NOMO-1 treated with dmso at 0.1 percent for 144 hours (cell line): Measurements from ENCODE around the gene CCR3.
A peak's percentile ranks its signal among the peaks of the same experiment; 100 is the strongest.

Experiments
- DNase-seq: peaks from one replicate; lab custom pipeline; 2025; ENCODE audit not compliant: unreplicated experiment; lab: John Stamatoyannopoulos, UW

Gene CCR3

DNA sequence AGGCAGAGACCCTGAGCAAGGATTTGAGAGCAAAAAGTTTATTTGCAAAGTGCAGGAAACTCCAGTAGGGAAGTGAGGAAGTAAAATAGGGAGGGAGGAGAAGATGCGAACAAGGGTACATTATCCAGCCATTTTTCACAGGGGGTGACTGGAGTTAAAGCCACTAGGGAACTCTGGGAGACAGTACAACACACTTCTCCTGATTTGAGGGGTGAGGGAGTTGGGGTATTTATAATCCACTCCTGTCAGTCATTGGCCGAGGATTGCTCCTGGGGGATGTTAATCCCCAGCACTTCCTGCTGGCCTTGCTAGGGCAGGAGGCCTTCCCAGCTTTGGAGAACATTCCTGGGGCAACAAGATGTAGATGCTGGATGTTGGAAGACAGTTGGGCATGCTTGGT is 28.2 kb downstream of the CCR3 start:
- no peak for DNase-seq

DNA sequence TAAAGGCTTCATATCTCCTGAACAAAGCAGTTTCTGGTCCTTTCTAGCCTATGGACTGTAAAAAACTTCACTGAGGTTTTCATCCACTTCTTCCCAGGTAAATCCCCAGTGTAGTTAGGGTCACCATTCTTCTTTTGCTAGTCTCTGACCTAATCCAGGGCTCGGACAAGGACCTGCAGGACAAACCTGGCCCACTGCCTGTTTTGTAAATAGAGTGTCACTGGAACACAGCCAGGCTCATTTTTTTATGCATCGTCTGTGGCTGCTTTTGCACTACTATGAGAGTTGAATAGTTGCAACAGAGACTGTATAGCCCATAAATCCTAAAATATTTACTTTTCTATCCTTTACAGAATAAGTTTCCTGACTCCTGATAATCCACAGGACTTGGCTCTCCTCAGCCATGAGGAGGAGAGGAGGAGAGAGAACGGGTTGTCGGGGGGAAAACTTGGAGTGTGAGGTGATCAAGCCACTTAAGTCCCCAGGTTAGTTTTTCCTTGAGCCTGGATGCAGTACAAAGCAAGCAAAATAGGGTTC is 29.0 kb downstream of the CCR3 start:
- no peak for DNase-seq

DNA sequence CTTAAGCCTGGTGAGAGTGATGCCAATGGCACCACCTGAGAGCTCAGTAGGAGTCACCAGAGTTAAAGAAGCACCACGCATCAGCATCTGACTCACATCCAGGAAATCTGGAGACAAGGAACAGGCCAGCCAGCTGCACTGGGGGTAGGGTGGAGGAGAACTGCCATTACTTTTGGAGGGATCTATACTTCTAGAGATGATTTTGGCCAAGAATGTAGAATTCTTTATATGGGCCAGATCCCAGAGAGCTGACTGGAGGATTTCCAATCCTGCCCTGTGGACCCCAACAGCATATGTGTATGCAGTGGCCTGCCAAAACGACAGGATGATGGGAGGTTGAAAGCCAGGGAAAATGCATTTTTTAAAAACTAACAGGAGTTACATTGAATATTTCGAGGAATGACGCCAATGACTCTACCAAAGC is 29.8 kb downstream of the CCR3 start:
- no peak for DNase-seq

DNA sequence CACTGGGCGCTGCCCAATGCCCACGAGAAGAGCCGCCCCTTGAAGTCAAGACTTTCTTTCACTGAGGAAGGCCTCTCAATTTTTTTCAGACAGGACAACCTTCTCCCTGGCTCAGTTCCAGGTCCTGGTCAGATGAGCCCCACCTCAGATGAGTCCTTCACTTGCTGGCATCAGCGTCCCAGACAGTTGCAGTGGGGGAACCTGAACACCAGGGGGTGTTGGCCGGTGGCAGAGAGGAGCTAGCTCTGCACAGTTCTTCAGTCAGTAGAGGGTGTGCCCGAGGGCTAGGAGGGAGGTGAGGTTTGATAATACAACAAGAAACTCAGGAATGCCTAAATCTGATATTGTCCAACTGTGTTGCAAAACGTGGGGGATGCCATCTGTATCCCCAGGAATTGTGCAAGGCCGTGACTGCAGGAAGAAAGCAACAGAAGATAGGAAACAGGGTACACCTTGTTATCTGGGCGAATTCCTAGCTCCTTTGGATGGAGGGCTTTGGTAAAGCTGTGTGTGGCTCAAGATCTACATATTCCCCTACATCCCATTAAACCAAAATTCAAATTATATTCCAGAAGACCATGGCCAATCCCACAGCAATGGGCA is 34.3 kb downstream of the CCR3 start:
- DNase-seq = peak; percentile 51

DNA sequence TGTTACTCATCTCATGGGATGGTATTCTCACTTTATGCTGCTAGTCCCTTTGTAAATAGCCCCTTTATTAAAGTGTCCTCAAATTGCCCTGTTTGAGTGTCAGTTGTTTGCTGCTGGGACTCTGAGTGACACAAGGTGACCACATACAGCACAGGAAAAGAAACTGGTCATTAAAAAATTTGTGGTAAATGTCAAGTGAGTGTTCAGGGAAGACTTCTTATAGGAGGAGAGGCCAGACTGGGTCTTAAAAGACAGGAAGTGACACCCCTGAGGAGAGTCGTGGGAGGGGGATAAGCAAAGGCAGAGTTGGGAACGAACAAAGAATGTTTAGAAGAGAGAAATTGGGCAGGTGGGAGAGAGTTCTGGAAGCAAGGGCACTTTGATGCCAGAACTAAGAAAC is 35.2 kb downstream of the CCR3 start:
- no peak for DNase-seq

DNA sequence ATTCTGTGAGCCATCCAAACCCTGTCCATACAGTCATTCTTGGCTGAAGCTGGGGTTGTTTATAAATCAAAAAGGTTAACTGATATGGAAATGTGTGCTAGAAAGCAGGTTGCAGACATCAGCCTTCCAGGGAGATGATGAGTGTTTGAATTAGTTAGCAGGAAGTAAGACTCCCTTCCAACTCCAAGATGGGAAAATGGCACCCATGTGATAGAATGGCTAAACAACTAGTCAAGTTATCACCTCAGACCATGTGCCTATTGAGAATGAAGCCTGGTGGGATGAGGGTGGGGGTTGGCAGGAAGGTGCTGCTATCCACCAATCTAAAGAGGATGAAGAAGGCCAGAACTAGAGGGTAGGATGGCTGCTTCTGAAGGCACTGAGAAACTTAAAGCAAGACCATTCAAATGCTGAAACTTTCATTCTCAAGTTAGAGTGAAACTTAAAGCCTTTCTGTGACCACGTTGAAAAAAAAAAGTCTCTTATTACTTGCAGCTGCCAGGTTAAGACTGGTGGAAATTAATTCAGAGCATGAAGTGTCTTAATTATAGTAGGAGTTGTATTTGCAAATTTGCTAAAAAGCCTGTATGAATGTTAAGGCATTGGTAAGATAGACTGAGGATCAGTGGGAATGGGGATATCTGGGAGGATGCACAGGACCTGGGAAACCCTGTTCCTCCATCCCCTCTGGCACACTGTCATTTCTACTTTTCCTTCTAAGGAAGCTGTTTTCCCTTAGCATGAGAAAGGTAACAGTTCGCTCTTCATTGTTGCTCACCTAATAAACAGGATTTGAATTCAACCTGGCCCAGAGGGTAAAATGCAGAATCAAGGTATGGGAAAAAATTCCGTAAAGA is 36.8 kb downstream of the CCR3 start:
- DNase-seq = no peak

DNA sequence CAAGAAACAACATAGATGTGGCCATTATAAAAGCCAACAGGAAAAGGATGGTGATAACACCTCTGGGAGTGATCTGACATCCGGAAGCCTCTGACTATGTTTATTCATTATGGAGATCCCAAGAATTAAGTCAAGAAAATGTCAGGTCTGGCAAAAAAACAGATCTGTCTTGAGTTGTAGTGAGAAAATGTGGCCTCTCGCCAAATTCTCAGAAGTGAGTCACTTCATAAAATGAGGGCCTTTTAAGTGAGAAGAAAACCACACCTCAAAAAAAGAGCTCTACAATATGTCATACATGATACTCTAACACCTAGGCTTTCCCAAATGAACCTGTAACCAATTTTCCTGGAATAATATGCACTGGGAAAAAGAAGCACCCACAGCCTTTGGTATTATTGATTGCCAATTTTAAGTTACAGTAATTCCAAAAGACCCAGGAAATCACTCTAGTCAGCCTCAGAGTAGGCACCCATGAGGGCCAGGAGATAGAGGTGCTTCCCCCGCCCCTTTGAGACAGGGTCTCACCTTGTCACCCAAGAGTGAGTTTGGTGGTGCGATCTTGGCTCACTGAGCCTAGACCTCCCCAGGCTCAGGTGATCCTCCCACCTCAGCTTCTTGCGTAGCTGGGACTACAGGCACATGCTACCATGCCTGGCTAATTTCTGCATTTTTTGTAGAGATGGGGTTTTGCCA is 38.0 kb downstream of the CCR3 start:
- no peak for DNase-seq

DNA sequence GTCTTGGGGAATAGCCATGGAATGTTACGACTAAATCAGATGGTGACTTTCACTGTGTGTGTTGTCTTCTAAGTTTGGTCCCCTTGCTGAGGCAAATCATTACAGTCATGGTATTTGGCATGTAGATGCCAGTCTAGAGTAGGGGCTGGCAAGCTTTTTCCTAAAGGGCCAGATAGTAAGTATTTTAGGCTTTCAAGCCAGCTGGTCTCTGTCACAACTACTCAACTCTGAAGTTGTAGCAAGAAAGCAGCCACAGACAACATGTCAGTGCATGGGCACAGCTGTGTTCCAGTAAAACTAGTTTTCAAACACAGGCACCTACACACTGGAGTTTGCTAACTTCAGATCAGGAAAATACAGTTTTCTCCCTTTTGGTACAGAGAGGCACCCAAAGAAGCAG is 39.3 kb downstream of the CCR3 start:
- no peak for DNase-seq

DNA sequence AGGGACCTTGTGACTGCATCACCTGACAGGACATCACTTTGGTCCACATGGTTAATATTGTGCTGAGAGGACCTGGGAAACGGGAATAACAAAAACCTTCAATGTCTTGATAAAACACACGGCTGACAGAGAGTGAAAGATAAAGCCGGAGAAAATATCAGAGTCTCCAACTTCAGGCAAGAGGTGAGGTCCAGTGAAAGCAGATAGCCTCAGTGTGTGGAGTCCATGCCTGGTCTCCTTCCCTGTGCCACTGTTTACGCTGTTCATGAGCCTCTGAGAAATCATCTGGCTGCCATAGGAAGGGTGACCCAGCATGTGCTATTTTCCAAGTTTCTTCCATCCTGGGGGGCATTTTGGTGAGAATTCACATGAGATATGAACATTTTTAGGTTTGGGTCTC is 39.8 kb downstream of the CCR3 start:
- DNase-seq = no peak

DNA sequence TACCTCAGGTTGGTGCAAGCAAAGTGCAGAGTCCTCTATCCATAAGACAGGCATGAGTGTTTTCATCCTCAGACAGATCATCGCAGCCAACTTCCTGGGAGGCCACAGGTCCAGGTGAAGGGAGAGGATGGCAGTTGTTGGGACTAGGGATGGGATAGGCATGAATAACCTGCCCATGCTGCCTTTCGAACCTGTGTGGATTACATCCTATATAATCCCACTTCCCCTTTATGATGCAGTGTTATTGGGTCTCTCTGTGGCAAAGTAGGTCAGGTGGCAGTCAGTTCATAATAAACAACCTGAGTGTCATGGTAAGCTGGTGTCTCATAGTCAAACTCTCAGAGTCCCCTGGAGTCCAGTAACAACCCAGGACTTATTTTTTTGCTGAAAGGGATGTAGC is 40.4 kb downstream of the CCR3 start:
- no peak for DNase-seq

DNA sequence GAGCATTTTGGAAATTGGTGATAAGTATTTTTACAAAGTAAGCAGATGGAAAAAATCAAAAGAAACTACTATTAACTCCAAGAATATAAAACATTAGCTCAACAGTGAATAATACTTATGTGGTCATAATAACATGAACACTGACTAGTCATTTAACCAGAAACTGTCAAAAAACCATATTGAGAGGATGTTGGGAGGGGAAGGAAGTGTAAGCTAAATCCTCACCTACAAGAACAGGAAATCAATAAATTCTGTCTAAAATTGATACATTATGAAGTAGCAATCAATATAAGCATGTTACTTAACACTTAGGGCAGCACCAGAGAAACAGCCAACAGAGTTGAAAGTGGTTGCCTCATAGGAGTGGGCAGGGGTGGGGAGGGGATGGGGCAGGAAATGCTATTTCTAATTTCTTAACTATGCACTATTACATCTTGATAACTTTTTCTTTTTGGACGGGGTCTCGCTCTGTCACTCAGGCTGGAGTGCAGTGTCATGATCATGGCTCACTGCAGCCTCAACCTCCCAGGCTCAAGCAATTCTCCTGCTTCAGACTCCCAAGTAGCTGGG is 41.7 kb downstream of the CCR3 start:
- no peak for DNase-seq

DNA sequence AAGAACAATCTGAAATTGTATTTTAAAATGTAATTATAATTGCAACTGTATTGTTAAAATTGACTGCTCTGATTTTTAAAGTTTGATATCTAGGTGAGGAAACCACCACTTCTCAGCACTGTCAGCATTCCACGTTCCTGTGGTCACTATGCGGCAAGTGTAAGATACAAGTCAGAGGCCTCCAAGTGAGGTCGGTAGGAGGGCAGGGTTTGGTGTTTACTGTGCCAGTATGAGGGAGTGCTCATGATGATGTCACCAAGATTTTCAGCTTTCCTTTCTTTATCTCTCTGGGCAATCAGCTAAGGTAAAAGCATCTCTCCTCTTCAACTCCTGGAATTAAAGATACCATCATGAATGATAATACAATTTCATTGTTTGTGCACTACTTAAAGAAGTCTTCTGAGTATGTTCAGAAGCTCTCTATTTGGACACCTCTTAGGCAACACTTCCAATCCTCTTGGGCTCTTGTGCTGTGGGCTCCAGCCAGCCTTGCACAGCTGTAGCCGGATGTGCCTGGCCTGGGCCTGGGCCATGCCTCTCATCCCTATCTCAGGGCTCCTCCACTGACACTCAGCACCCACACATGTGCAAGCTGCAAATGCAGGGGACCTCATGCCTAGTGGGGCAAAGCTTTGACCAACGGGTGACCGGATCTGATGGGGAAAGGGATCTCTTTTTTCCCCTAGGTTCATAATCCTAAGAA is 42.9 kb downstream of the CCR3 start:
- DNase-seq = no peak

DNA sequence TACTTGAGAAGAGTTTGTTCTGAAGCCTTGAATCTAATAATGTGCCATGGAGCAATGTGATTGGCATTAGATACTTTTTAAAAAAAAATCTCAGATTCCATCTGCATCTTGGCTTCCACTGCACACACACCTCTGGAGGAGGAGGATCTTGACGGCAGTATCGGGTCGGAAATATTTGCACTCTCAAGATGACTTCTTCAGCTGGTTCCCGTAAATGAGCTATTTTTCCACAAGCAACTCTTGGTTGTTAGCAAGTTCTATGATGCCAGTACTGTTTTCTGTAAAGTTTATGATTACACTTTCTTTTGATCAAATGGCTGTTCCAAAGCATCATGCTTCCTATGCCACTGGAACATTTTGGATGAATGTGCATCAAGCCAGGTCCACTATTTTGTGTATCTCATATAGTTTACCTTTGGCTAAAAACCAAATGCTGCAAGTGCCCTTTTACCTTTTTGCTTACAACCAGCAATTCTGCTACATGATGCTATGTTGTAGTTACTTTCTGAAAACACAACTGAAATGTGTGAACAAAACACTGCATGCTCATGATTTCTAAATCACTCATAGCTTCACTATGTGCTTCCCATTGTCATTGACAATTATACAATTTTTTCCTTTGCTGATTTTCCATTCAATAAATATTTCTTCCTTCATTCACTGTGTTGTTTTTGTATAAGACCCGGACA is 43.8 kb downstream of the CCR3 start:
- no peak for DNase-seq

DNA sequence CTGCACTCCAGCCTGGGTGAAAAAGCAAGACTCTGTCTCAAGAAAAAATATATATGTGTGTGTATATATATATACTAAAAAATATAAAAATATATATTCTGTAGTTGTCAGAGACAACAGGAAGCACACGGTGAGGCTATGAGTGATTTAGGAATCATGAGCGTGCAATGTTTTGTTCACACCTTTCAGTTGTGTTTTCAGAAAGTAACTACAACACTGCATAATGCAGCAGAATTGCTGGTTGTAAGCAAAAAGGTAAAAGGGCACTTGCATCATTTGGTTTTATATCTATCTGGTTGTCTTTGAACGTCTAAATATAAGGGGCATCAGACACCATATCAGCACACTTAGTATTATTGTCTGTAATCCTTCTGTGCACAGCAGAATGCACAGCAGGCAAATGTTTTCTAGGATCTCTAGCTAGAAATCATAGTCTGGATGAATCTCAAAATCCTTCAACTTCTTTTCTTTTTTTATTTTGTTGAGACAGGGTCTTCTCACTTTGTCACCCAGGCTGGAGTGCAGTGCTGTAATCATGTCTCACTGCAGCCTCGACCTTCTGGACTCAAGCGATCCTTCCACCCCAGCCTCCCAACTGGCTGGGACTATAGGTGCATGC is 44.8 kb downstream of the CCR3 start:
- no peak for DNase-seq

DNA sequence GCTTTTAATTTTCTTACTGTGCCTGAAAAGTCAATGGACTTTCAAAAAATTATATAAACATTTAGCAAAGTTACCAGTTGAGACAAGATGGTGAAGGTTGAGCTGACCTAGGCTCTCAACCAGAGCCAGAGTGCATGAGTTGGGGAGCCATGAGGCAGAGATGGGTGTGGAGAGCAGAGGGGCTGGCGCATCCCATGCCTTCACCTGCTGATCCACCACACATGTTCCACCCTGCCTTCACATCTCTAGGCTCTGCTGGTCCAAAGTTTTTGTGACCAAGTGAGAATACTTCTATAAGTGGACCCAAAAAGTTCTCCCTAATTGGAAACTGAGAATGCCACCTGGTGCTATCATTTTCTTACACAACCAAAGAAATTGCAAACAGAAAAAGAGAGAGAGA is 47.3 kb downstream of the CCR3 start:
- DNase-seq = no peak

DNA sequence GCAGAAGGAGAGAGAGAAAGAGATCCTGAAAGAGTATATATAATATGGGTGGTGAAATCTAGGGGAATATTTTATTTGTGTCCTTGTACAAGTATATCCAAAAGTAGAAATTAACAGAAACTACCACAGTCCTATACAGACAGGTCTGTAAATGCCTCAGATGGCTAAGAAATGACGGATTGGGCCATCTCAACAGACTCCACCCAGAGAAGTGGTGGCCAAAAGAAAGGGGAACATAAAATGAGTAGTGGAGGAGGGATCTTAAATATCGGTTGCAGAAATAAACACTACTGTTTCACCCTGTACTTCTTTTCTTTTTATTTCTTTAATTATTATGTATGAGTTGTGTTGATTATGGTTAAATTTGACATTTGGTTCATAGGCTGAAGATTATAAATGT is 47.7 kb downstream of the CCR3 start:
- DNase-seq = peak; percentile 50

DNA sequence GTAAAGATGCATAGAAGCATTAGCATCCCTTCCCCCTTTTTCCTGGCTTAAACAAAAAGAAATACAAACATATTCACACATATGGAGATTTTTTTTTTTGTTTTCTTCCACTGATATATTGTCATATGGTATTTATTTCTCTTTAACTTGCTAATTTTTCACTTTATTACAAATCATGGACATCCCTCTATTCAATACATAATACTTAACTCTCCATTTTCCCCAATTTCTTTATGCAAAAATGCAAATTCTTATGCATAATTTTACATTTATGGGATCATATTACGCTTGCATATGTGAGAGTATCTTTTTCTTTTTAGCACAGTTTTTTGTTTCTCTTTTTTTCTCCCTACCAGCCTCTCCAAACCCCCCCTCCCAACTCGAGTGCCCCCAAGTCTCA is 48.8 kb downstream of the CCR3 start:
- no peak for DNase-seq

DNA sequence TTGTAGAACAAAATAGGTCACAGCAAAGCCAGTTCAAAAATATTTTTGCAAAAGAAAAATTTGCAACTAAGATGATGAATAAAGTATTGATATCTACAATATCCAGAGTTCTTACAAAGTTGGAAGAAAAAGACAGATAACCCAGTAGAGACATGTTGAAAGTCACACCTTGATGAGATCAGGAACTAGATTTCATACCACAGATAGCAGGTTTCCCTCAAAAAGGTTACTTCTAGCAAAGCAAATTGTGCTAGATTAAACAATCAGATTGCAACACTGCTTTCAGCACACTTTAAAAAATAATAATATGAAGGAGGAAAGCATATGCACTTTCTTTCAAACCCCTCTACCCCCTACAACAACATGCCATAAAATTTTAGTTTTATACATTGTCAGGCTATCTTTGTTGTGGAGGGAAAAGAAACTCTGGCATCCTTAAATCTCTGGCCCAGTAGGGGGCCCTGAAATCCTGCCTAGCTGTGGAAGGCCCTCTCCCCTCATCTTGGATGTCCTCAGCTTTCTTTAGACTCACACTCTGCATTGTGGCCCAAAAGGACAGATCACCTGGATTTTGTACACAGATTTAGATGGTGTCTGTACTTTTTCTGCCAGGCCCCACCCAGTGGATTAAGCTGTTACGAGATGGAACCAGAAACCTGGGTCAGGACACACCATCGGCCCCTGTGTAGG is 50.9 kb downstream of the CCR3 start:
- no peak for DNase-seq
